Measurements from ENCODE around the gene SCCPDH.
A peak's percentile ranks its signal among the peaks of the same experiment; 100 is the strongest.

Gene SCCPDH

DNA sequence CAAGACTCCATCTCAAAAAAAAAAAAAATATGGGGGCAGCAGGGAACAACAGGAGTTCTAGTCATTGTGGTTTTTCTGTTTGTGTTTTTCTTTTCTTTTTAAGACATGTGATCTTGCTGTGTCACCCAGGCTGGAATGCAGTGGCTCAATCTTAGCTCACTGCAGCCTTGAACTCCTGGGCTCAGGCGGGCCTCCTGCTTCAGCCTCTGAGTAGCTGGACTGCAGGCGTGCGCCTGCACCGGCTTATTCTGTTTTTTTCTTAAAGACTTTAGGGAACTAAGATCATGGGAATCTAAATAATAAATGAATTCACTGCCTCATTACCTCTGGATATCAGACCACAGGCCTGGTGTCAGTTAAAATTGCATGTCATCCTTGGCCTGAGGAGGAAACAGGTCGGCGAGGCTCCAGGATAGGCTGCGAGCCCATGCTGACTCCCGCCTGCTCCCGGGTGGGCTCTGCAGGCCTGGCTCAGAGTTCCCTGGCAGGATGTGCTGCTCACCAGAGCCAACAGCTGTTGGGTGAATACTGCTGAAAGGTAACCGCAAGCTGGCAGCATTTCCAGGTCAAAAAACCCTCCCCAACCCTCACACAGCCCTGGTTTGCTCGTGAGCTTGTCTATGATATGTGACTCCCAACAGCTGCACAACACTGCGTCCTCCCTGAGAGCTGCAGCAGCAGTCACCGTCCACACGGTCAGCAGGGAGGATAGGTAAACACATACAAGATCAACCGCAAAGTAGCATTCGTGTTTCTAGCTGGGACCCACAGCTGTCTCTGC lies 58.1 kb downstream of the SCCPDH start:
- DNase-seq (ENCODE audit: insufficient read length, low spot score): no peak

DNA sequence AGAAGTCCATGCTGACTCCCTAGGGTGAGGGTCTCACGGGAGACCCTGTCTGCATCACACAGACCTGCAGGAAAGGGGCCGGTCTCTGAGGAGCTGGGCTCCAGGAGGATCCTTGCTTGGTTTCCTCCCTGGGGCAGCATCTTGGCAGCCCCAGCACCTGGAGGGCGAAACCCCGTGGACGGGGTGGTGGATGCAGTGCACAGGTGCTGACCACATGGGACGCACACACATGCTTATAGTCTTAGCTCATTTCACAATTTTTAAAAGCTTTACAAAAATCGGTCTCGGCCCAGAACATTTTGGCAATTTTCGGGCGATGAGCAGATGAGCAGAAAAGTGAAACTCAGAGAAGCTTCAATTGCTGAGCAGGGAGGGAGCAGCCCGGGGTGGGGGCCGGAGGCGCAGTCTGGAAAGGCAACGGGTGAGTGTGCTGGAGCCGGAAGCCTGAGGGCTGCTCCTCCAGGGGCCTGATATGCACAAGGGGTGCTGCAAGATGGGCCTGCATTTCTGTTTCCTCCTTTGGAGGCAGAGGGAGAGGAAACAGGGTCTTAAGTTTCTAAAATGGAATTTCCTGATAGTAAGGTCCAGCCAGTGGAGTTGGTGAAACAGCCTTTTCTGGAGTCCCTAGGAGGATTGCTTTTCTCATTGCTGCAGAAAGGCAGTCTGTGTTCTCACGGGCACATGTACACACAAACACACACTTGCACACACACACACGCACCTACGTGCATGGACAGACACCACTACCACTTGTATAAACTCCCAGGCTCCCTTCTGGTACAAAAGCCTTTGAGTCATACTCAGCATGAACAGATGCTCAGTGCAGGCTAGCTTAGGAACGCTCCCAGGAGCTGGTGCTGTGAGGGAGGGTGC lies 60.6 kb downstream of the SCCPDH start:
- DNase-seq (ENCODE audit: insufficient read length, low spot score): no peak
- no peak for FAIRE-seq

More for the DNA sequence above, 58.1 kb downstream of the SCCPDH start:
- FAIRE-seq: no peak

DNA sequence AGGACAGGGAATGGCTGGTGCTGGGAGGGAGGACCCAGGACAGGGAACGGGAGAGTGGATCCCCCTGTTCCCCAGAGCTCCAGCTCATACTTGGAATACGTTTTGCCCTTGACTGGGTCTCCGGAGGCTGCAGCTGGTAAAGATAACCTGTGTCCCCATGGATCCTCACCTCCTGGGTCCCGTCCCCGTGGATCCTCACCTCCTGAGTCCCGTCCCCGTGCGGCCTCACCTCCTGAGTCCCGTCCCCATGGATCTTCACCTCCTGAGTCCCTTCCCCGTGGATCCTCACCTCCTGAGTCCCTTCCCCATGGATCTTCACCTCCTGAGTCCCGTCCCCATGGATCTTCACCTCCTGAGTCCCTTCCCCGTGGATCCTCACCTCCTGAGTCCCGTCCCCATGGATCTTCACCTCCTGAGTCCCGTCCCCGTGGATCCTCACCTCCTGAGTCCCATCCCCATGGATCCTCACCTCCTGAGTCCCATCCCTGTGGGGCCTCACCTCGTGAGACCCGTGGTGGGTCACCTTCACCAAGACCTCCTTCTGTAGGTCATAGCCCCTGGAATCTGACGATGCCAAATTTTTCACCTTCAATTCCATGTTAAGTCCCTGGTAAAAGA lies 61.4 kb downstream of the SCCPDH start:
- DNase-seq (ENCODE audit: insufficient read length, low spot score) (no peak), FAIRE-seq (peak; percentile 94)

DNA sequence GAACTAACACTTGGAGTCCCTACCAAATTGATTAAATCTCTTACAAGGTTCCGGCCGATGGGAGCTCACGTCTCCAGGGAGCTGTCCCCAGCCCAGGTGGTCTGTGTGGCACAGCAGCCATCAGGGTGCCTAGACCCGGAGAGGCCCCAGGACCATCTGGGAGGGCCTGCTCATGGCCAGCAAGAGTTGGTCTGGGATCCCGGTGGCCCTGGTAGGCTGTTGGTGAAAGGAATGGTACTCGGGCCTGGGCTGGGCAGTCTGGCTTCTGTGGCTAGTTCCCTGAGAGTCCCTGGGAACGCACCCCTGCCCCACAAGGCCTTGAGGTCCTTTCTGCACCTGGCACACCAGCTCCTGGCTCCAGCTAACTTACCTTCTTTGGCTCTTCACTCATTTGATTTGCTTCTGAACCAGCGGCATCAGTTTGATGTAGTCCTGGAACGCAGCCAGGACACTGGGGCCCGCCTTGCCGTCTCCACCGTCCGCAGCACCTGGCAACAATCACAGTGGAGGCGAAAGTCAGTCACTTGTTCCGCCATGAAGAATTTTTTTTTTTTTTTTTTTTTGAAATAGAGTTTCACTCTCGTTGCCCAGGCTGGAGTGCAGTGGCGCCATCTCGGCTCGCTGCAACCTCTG lies 62.5 kb downstream of the SCCPDH start:
- no peak for FAIRE-seq
- no peak for DNase-seq (ENCODE audit: insufficient read length, low spot score)

DNA sequence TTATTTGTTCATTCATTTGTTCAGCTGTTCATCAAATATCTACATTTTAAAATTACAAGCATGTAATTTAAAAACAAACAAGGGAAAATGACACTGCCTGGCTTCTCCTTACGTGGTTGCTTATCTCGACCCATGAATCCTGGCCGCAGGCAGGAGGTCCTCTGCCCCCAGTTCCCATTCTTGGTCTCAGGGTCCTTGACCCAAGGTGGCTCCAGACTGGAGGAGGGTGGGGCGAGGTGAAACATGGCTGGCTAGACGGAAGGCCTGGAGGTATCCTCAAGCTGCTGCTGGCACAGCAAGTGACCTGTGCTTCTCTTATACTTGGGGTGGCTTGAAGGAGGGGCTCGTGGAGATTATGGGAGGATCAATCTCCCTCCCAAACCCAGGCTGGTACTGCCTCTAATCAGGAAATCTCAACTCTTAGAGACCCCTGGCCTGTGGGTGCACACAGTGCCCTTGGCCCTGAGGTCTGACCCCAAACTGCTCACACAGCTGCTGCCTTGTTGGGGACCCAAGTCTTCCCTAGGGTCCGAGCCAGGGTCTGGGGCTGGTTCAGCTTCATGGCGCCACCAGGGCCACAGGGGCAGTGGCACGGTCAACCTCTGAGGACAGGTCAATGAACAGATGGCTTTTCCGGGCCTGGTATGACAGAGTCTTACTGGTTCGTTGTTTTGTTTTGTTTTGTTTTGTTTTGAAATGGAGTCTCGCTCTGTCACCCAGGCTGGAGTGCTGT lies 63.7 kb downstream of the SCCPDH start:
- no peak for DNase-seq (ENCODE audit: insufficient read length, low spot score)
- FAIRE-seq: no peak

DNA sequence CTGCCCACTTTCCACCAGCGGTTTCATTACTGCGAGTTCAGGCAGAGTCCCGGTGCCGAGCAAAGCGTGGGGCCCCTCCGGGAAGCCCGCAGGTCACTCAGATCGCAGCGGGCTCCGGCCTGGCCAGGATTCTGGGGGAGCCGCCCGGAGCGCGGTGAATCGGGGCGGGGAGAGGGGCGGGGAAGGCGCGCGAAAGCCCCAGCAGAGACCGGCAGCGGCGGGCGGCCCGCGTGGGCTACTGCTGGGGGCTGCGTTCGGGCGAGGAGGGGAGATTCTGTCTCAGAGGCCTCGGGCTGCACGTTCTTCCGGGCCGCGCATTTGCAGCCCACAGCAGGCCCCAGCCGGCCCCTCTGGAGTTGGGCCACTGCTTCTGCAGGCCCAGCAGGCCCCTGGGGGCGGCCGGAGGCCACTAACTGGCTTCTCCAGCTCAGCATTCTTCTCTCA lies 64.7 kb downstream of the SCCPDH start:
- no peak for FAIRE-seq

DNA sequence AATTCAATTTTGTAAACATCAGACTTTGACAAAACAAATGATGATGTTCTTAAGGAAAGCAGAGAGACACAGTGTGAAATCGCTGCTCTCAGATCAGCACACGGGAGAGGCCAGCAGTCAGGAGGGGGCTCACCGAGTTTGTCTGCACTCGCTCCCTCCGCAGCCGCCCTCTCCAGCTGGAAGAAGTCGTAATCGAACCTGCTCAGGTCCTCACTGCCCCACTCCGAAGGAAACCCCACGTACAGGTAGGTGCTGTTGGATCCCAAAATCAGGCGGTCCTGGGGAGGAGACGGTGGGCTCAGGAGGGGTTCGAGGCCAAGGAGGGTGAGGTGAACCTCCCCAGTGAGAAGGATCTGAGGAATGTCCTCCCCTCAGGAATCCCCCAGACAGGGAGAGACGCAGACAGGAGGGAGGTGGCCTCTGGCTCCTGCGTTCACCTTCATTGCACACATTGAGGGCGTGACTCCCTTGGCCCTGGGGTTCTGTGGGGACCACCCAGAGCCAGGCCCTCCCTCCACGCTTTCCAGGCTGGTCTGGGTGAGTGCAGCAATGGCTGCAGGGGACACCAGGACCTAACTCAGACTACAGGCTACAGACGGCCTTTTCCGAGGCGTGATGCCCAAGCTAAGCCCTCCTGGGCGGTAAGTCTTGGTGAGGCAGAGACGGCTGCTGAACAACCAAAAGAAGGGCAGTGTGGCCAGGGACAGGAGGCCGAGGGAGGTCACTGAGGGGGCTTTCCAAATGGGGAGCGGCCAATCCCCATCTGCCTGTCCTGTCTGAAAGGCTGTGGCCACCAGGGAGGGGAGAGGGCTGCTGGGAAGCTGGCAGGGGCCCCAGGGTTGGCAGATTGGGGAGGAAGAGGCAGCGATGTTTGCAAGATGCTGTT lies 65.5 kb downstream of the SCCPDH start:
- FAIRE-seq (no peak), DNase-seq (ENCODE audit: insufficient read length, low spot score) (no peak)

More for the DNA sequence above, 64.7 kb downstream of the SCCPDH start:
- no peak for DNase-seq (ENCODE audit: insufficient read length, low spot score)

DNA sequence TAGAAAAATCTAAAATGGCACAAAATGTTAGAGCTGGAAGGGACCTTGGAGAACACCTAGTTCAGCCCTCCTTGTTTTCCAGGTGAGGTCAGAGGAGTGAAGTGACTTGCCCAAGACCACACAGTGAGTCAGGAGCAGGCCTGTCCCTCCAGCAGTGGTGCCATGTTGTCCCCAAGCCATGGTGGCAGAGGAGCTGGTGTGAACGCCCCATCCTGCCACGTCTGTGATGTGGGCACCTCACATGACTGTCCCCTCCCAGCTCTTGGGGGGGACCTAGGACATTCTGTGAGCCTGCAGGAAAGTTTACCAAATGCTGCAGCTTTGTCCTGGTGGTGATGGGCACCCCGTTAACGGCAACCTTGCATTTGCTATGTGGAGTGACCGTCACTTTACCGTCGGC lies 66.2 kb downstream of the SCCPDH start:
- FAIRE-seq: no peak
- DNase-seq (ENCODE audit: insufficient read length, low spot score): no peak

DNA sequence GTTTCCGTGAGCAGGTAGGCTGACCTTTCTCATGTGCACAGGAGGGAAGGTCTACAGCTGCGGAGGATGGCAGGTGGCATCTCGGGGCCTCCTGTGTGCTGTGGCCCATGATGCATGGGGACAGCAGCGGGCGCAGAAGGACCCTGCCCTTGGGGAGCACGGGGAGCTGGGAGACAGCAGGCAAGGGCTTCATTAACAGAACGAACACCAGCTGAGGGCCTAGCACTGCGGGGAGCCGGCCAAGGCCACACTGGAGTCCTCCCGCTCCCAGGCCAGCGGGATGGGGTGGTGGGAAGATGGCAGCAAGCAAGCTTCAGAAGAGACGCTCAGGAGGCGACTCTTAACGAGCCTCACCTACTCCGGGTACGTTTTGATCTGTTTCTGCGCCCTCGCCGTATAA lies 66.6 kb downstream of the SCCPDH start:
- FAIRE-seq (no peak), DNase-seq (ENCODE audit: insufficient read length, low spot score) (no peak)

DNA sequence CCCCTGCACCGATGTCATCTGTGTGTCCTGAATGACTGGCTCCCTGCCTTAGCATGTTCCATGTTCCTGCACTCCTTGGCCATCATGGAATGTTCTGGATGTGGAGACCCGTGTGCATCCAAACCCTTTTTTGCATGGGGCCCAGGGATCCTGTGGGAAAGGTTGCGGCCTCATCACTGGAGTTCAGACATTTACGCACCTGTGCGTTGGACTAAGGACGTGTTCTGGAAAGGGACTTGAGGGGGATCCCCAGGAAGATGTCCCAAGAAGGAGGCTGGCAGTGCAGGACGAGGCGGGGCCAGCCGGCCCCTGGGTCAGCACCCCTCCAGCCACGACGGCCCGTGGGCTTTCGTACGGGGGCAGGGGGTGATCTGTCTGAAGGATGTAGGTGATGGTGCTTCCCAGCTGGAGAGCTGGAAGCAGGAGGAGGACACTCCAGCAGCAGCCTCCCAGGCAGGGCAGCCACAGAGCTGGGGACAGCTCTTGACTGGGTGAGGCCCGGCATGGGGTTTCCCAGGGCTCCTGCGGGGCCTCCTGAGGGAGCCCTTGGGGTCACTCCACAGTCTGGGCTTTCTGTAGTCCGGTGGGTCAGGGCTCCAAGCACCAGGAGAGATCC lies 67.2 kb downstream of the SCCPDH start:
- FAIRE-seq (no peak), DNase-seq (ENCODE audit: insufficient read length, low spot score) (no peak)

DNA sequence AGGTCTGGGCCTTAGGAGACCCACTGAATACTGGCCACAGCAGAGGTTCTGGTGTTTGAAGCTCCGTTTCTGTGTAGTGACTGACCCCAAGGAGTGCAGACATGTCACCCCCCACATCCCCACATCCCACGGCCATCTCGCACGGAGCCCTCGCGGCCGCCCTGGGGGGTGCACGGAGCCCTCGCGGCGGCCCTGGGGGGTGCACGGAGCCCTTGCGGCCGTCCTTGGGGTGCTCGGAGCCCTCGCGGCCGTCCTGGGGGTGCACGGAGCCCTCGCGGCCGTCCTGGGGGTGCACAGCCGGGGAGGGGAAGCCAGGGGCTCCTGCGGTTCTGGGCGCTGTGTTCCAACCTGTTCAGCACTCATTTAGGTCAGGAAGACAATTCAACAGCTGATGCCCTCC lies 68.4 kb downstream of the SCCPDH start:
- FAIRE-seq: no peak
- DNase-seq (ENCODE audit: insufficient read length, low spot score): no peak

DNA sequence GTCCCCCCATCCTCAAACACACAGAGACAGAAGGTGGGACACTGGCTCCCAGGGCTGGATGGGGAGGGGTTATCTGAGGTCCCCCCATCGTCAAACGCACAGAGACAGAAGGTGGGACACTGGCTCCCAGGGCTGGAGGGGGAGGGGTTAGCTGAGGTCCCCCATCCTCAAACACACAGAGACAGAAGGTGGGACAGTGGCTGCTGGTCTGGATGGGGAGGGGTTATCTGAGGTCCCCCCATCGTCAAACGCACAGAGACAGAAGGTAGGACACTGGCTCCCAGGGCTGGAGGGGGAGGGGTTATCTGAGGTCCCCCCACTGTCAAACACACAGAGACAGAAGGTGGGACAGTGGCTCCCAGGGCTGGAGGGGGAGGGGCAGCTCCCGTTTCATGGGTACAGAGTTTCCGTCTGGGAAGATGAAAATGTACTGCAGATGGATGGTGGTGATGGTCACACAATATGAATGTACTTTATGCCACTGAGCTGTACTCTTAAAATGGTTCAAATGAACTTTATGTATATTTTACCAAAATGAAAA lies 69.2 kb downstream of the SCCPDH start:
- no peak for DNase-seq (ENCODE audit: insufficient read length, low spot score)
- FAIRE-seq: no peak

DNA sequence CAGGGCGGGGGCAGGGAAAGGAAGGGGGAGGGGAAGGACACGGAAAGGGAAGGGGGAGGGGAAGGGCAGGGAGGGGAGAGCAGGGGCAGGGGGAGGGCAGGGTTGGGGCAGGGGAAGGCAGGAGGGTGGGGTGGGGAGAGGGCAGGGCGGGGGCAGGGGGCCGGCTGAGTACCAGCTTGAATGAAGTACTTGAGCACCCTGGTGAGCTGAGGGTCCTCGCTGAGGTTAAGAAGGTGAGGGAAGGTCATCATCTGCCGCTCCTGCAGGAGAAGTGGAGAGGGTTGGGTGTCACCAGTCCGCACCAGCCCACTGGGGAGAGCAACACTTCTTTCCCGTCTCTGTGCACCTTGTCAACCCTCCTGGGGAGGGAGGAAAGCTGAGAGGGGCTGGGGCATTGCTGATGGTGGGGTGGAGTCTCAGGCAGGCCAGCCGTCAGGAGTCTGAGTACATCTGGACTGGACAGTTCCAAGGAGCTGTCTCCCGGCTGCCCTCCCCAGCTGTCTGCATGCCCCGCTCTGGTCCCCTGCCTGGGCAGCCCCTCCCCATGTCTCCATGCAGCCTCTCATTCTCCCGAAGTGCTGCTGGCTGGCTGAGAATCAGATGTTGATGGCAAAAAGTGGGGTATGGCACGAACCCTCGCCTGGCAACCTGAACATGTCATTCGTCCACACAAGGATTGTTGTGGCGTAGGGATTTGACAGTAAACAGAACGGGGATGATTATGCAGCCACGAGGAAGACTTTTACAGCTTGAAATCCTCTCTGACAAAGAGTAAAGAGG lies 70.0 kb downstream of the SCCPDH start:
- DNase-seq (ENCODE audit: insufficient read length, low spot score): no peak
- peak; percentile 70 for FAIRE-seq

DNA sequence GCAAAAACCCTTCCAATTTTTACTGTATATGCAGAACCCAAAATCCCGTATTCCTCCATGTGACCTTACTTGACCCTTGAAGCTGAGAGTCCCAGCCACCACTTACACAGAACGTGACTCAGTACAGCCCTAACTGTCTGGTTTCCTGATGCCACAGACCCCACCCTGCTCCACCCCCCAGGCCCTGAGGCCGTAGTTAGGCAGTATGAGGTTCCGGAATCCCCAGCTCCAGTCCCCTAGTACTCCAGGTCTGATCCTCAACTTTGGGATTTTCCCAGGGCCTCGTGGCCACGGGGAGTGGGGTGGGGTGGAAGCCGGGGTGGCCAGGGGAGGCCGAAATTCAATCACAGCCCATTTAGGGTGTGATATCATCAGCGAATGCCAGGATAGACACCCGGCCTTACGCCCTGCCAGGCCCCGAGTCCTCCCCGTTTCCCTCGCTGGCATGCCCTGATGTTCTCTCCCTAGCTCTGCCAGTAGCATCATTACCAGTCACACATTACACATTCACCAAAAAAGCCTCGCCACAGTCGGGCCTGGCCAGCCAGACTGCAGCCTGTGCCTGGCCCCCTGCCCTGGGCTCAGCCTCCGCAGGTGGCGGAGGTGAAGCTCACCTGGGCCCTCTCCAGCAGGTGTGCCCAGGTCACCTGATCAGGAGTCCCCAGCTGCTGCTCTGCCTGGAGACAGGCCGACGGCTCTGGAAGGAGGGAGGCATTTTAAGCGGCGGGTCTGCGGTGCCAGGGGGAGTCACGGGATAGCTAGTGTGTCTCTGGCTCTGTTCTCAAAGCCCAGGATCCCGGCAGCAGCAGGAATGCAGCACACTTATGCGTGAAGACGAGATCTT lies 70.8 kb downstream of the SCCPDH start:
- DNase-seq (ENCODE audit: insufficient read length, low spot score) (peak; percentile 54), FAIRE-seq (peak; percentile 4)

DNA sequence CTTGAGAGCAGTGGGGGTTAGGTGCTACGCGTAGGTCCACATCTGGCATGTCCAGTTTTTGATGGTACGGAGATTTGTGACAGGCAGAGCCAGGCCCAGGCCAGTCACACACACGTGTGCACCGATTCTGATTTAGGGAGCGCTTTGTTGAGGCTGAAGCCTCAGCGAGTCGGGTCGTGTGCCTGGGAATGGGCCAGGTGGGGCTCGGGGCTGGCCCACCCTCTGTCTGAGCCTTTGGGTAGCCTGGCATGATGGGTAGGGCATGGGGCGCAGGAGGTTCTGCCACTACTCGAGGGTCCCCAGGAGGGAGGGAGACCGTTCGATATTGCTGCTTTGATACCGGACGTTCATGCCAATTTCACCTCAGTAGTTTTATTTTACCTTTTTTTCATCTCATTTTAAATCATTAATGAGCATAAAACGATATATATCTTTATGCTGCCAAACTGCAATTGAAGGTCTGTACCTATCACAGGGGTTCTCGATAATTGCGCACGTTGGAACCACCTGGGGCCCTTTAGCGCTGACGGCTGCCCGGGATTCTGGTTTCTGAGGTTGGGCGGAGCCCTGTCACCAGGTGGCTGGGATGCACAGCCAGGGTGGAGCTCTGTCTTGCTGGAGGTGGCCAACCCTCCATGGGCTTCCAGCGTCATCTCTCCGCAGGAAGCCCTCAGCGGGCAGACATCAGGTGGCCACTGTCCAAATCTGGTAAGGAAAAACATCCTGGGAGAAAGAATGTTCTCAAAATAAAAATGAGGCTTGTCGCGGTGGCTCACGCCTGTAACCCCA lies 71.9 kb downstream of the SCCPDH start:
- DNase-seq (ENCODE audit: insufficient read length, low spot score): no peak
- no peak for FAIRE-seq

DNA sequence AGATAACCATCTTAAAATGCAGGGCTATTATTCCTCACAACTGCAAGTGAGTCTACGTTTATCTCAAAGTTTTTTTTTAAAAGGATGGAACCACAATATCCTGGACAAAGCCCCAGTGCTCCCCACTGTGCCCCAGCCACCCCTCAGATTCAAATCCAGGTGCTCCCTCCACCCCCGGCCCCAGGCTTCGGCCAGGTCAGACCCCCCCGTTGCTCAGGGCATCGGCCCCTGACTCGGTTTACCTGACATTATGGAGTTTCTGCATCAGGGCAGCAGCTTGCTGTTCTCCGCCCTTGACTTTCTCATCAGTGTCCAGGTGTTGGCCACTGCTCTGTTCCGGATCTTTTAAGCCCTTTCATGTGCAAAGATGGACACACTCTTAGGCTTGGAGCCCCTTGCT lies 72.9 kb downstream of the SCCPDH start:
- FAIRE-seq: no peak

More for the DNA sequence above, 72.9 kb downstream of the SCCPDH start:
- no peak for DNase-seq (ENCODE audit: insufficient read length, low spot score)

All from HTR-8/SVneo (cell line).